Stimulated activated CD8-positive, alpha-beta memory T cell treated with anti-CD3 and anti-CD28 coated beads, Interleukin-15, amount 100 ng/mL, for 4 hours (primary cell): ENCODE data around the gene FAM13C.

Experiments used
- DNase-seq, 2 donors: peaks; one replicate each; pipeline ENCODE4 v3.0.0-alpha.2; 2020; ENCODE audit warnings: low read depth in 2 of 2

Gene FAM13C

GRCh38 chr10:59317066-59317465 is 45.3 kb downstream of the FAM13C start:
- DNase-seq: no peak

DNA sequence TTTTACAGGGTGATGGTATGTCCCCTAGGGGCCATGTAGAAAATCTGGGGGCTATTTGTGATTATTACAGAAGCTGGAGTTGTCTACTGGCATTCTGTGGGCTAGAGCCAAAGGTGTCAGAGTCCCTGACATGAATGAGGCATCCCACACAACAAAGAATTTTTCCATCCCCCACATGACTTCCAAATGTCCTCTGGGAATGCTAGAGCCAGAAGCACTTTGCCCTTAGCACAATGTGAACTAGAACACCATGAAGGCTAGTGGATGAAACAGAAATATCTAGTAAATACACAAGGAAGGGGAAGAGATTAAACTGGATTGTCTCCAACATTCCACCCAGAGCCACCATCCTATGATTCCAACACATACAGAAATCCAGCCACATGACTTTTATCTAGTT is 46.9 kb downstream of the FAM13C start:
- no peak for DNase-seq

DNA sequence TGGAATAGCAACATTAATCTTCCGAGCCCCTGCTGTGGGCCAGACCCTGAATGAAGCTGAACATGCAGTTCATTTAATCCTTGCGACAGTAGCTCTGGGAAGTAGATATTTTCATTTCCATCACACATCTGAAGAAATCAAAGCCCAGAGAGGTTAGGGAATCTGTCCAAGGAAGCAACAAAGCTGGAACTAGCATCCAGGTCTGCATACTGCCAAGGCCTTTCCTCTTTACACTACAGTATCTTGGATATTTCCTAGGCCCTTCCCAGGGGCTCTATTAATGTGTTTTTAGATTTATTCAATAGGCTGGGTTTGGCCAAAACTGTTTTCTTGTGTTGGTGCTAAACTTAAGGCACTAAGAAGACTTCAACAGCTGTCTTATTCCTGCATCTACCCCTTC is 48.1 kb downstream of the FAM13C start:
- no peak for DNase-seq

DNA sequence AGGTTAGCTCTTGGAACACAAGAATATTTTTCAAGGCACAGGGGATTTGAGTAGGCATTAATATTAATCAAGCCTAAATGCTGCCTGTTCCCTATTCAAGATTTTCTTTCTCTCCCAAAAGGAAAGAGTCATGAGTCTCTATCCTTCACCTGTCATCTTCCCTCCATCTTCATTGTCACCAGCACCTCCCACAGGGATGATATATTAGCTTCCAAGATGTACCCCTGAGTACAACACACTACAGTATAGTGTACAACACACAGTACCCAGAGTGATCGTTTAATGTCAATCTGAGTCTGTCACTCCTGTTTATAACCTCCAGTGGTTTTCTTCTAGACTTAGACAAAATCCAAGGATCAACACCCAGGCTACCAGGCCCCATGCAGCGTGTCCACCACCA is 50.1 kb downstream of the FAM13C start:
- no peak for DNase-seq

DNA sequence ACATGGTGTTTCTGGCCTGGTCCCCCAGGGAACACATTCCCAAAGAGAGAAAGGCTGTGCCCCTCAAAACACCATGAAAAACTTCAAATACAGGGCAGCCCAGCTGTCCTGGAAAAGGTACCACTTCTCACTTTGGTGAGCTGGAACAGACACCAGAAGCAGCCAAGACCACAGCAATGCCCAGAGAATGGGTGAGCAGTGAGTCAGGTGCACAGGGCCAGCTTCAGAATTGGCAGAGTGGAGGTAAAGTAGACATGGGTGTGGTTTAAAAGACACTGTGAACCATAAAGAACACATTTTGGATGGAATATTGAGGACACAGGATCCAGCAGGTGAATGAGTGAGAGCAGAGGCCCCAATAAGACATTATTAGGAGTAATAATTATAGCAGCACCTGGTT is 51.3 kb downstream of the FAM13C start:
- no peak for DNase-seq

GRCh38 chr10:59310324-59310914 is 51.9 kb downstream of the FAM13C start:
- DNase-seq: no peak

GRCh38 chr10:59304521-59305097 is 57.7 kb downstream of the FAM13C start:
- DNase-seq: no peak

- DNase-seq: no peak
Measured at GRCh38 chr10:59303018-59303417, 59.3 kb downstream of the FAM13C start.

GRCh38 chr10:59302381-59302780 is 60.0 kb downstream of the FAM13C start:
- no peak for DNase-seq

- no peak for DNase-seq
Measured at GRCh38 chr10:59301067-59301754, 61.1 kb downstream of the FAM13C start.

DNA sequence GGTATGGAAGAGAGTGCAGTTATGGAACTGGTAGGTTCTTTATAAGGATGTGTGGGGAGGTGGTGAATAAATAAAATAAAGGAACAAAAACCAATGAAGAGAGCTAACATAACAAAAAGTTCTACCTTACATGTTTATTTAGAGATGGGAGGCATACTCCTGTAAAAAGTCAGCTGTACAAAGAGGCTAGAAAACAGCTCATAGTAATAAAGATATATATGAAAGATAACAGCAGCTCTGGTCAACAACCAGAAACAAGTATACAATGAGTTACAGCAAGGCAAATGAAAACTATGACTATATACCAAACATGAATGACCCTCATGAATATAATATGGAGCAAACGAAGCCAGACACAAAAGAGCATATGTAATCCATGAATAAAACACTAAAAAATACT is 62.0 kb downstream of the FAM13C start:
- DNase-seq: no peak

DNA sequence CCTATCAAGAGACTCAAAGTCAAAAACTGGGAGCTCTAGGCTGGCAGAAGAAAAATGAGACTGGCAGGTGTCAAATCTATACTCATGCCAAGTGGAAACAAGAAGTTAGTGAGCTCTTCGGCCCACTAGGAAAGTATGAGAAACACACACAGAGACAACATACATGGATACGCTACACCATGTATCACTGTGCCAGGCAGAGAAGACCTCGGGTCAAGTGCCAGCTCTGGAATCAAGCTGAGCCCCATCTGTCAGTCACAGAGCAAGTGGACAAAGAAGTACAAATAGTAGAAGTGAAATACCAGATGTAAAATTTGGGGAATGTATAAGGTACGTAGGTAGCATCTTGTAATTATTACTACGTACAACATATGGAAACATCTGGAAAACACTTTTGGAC is 62.4 kb downstream of the FAM13C start:
- no peak for DNase-seq

GRCh38 chr10:59290448-59290847 is 71.9 kb downstream of the FAM13C start:
- DNase-seq: no peak

- DNase-seq: no peak
Measured at GRCh38 chr10:59289853-59290252, 72.5 kb downstream of the FAM13C start.

DNA sequence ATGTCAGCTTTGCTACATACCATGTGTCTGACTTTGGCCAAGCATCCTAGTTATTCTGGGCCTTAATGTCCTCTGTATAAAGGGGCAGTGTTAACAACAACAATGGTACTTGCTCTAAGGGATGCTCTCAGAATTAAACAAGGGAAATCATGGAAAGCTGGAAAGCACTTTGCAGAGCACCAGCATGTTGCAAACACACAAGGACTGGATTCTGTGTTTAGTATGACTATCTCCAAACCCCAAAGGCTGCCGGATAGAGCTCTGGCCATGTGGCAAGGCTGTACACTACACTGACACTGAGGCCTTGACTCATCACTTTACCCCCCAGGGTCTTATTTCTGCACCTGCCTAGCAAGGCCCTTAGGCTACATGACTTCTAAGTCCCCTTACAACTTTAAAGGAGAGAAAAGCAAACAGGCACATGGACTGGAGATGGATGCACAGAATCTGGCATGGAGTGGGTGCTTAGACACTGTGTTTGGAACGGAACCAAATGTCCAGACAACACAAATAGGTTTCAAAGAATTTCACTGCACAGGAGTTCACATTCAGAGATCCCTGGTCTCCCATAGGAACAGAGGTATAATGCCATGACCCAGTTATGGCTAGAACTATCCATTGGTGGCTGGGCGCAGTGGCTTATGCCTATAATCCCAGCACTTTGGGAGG is 74.6 kb downstream of the FAM13C start:
- DNase-seq: no peak

GRCh38 chr10:59285848-59286247 is 76.5 kb downstream of the FAM13C start:
- DNase-seq: no peak

DNA sequence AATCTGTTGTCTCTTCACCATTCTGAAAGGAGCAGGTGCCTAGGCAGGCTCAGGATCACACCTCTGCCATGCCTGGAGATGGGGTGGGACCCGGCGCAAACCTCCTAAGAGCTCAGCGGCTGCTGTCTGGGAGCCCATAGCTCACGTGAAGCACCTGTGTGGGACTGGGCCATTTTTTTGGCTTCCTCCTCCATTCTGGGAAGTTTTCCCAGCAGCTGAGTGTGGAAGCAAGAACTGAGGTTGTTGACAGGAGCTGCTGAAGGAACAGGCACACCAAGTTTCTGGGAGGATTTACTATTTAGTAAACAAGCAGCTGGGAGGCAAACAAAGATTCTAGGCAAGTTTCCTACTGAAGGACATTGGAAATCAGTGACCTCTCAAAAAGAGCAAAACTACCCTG is 77.3 kb downstream of the FAM13C start:
- DNase-seq: no peak

DNA sequence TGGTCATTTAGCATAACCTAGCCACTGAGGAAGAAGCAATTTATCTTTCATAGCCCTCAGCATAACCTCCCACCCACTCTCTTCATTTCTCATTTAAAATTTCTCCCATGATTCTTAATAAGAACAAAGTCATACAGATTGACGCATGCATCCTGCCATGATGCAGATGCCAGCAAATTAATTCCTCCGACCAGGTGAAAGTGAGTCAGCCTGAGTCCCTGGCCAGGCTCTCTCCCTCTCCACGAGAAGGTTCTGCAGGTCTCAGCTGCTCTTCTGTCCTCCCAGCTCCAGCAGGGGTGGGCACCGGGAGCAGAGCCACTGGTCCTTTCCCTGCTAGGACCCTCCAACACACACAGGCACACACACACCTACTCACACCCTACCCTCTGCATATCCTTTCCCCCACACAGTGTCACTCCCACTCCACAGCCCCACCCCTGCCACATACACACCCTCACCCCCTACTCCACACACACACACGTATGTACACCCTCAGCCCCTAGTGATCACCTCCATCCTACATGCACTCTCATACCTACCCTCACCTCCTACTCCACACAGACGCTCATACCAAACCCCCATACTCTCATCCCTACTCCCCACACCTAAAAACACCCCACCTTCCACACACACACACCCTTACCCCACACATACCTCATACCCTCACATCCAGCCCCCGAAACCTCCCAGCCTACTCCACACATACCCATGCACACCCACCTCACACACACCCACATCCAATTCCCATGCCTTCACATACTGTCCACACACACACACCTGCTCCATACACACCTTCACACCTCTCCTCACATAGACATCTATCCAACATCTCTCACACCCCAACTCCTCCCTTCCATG is 78.0 kb downstream of the FAM13C start:
- DNase-seq: no peak

DNA sequence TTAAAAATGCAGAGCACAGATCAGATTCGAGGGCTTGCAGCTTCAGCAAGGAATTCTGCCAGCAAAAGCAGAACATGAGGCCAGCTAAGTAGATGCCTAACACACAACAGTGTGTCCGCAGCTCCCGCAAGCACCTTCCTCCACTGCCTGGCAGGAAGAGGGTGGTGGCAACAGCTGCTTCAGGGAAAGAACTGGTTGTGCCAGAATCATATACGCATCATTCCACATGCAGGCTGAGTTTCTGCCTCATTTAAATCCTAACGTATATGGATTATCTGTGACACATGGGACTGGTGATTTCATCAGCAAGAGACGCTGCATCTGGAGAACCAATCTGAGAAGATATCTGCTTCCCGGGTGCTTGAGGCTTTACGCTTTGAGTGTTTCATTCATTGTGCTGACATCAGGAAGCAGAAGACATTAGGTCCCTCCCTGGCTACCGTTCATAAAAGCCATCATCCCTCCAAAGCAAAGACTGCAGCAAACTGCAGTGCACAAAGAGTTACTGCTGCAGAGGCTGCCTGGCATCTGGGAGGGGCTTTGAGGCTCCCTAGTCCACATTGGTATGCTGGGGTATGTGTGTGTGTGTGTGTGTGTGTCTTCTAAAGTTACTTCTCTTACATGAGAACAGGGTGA is 78.8 kb downstream of the FAM13C start:
- DNase-seq: no peak

DNA sequence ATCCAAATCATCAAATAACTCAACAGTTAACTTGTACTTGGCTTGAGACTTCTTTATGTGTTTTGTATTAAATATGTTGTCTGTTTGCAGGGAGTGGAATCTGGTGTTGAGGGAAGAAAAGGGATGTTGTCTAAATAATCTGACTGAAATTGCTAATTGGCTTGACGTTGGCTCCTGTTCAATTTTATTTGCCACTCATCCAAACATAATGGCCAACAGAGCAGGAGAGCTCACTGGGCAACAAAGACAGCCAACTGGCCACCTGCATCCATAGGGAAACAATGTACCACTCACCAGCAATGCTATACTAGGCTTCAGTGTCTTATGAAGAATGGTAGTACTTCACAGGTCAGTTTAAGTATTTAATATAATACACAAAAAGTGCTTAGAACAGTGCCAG is 80.5 kb downstream of the FAM13C start:
- no peak for DNase-seq

- DNase-seq: no peak
Measured at GRCh38 chr10:59279991-59280505, 82.3 kb downstream of the FAM13C start.
